Measurements from ENCODE around the gene APPL2.

Gene APPL2

GRCh38 chr12:105222284-105222655, 13.7 kb downstream of the APPL2 start:
- Histone ChIP-seq H3K27ac (peak overlapping the region; percentile 85), H3K9me3 (no peaks in the 10 kb centered on the region), H3K36me3 (peaks cover 31% of the 10 kb centered on the region), H3K4me3 (ENCODE audit: low read depth in 1 of 2, low read length in 1 of 2) (no peak overlapping the region), H3K4me1 (ENCODE audit: control insufficient read depth in 1 of 2, insufficient read depth in 1 of 2, low read depth in 1 of 2, low read length in 1 of 2) (peaks cover 82% of the 10 kb centered on the region in 2 experiments), H3K27me3 (no peaks in the 10 kb centered on the region)
- no peak for TF ChIP-seq CTCF (IDR thresholded peaks at IDR 0.05)

GRCh38 chr12:105221583-105222283, 14.2 kb downstream of the APPL2 start:
- Histone ChIP-seq H3K4me3 (ENCODE audit: low read depth in 1 of 2, low read length in 1 of 2) (no peak overlapping the region), H3K36me3 (peaks cover 34% of the 10 kb centered on the region), H3K27ac (peak overlapping the region; percentile 85), H3K27me3 (no peaks in the 10 kb centered on the region), H3K9me3 (no peaks in the 10 kb centered on the region), H3K4me1 (ENCODE audit: control insufficient read depth in 1 of 2, insufficient read depth in 1 of 2, low read depth in 1 of 2, low read length in 1 of 2) (peaks cover 82% of the 10 kb centered on the region in 2 experiments)
- TF ChIP-seq CTCF (IDR thresholded peaks at IDR 0.05) = no peak

DNA sequence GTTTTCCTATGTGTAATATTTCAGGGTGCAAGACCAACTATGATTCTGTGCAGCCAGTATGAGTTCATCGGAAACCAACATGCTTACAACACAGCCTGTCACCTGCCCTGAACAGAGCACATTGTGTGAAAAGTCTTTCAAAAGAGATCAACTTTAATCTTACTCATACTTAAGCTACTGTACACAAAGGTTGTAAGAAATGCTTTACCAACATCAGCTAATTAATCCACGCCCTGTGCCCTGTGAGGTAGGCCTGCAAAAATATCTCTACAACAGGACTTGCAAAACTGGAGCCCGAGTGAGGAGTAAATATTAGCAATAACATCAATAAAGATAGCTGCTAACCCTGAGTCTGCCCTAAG, 15.1 kb downstream of the APPL2 start:
- Histone ChIP-seq H3K4me1 (ENCODE audit: control insufficient read depth in 1 of 2, insufficient read depth in 1 of 2, low read depth in 1 of 2, low read length in 1 of 2) (peaks cover 76% of the 10 kb centered on the region in 2 experiments), H3K27ac (peak overlapping the region; percentile 85)

GRCh38 chr12:105220150-105220928, 15.6 kb downstream of the APPL2 start:
- peak overlapping the region; percentile 85 for H3K27ac ChIP-seq
- no peak for TF ChIP-seq CTCF (IDR thresholded peaks at IDR 0.05)
- H3K9me3 ChIP-seq = no peaks in the 10 kb centered on the region
- peaks cover 70% of the 10 kb centered on the region in 2 experiments for H3K4me1 ChIP-seq (ENCODE audit: control insufficient read depth in 1 of 2, insufficient read depth in 1 of 2, low read depth in 1 of 2, low read length in 1 of 2)
- no peaks in the 10 kb centered on the region for H3K27me3 ChIP-seq
- peaks cover 48% of the 10 kb centered on the region for H3K36me3 ChIP-seq
- H3K4me3 ChIP-seq (ENCODE audit: low read depth in 1 of 2, low read length in 1 of 2) = peak overlapping the region in 1 of 2 experiments; percentile 38

More for the DNA sequence above, 15.1 kb downstream of the APPL2 start:
- no peak for TF ChIP-seq CTCF (IDR thresholded peaks at IDR 0.05)
- Histone ChIP-seq H3K36me3 (peaks cover 42% of the 10 kb centered on the region), H3K9me3 (no peaks in the 10 kb centered on the region), H3K4me3 (ENCODE audit: low read depth in 1 of 2, low read length in 1 of 2) (peak overlapping the region in 1 of 2 experiments; percentile 38), H3K27me3 (no peaks in the 10 kb centered on the region)

GRCh38 chr12:105219261-105220028, 16.5 kb downstream of the APPL2 start:
- H3K27ac ChIP-seq = peak overlapping the region; percentile 85
- H3K27me3 ChIP-seq = no peaks in the 10 kb centered on the region
- H3K4me1 ChIP-seq (ENCODE audit: control insufficient read depth in 1 of 2, insufficient read depth in 1 of 2, low read depth in 1 of 2, low read length in 1 of 2) = peaks cover 61 to 62% of the 10 kb centered on the region in 2 experiments
- no peak overlapping the region for H3K4me3 ChIP-seq (ENCODE audit: low read depth in 1 of 2, low read length in 1 of 2)
- no peak for TF ChIP-seq CTCF (IDR thresholded peaks at IDR 0.05)
- H3K9me3 ChIP-seq = no peaks in the 10 kb centered on the region
- peaks cover 56% of the 10 kb centered on the region for H3K36me3 ChIP-seq
